MM.1S (cell line): ENCODE data around the gene FAM78B.

Experiments
- DNase-seq: peaks from one replicate; pipeline ENCODE4 v3.0.0-alpha.2; 2015
- H2AFZ ChIP-seq: fragments of 300-600 bp; sonication (generic); 2 replicates; pipeline ENCODE4 v1.6.0; 2016; ENCODE audit warnings: antibody characterized with exemption, low read length
- H3F3A ChIP-seq: fragments of 300-600 bp; sonication (generic); 2 replicates; pipeline ENCODE4 v1.6.1; 2016; ENCODE audit warnings: mild to moderate bottlenecking, antibody characterized with exemption, low read length, moderate library complexity, mixed read lengths; ENCODE audit not compliant: insufficient read depth
- H3K27ac ChIP-seq: fragments of 300-600 bp; sonication (generic); 2 replicates; pipeline ENCODE4 v1.5.1; 2016; ENCODE audit warnings: mild to moderate bottlenecking, low read length
- H3K27me3 ChIP-seq: fragments of 300-600 bp; sonication (generic); replicated peaks from 2 replicates; pipeline ENCODE4 v1.6.0; 2016; ENCODE audit warnings: low read length; ENCODE audit not compliant: insufficient read depth
- H3K36me3 ChIP-seq: fragments of 300-600 bp; sonication (generic); replicated peaks from 2 replicates; pipeline ENCODE4 v1.6.1; 2016; ENCODE audit warnings: mild to moderate bottlenecking, low read length, mixed read lengths; ENCODE audit not compliant: insufficient read depth
- H3K4me1 ChIP-seq: fragments of 300-600 bp; sonication (generic); 2 replicates; pipeline ENCODE4 v1.6.1; 2016; ENCODE audit warnings: low read length, mixed read lengths
- H3K4me2 ChIP-seq: fragments of 300-600 bp; sonication (generic); 2 replicates; pipeline ENCODE4 v1.6.0; 2016; ENCODE audit warnings: low read depth, low read length
- H3K4me3 ChIP-seq: fragments of 300-600 bp; sonication (generic); 2 replicates; pipeline ENCODE4 v1.5.1; 2016; ENCODE audit warnings: low read length, mixed read lengths
- H3K79me2 ChIP-seq: fragments of 300-600 bp; sonication (generic); 2 replicates; pipeline ENCODE4 v1.6.1; 2016; ENCODE audit warnings: mixed run types, low read length, mixed read lengths
- H3K9ac ChIP-seq: fragments of 300-600 bp; sonication (generic); 2 replicates; pipeline ENCODE4 v1.6.1; 2016; ENCODE audit warnings: low read length, mixed read lengths
- H3K9me2 ChIP-seq: fragments of 300-600 bp; sonication (generic); replicated peaks from 2 replicates; pipeline ENCODE4 v1.6.1; 2016; ENCODE audit warnings: mild to moderate bottlenecking, low read length, mixed read lengths; ENCODE audit not compliant: insufficient read depth
- H3K9me3 ChIP-seq: fragments of 300-600 bp; sonication (generic); replicated peaks from 2 replicates; pipeline ENCODE4 v1.6.1; 2016; ENCODE audit warnings: mild to moderate bottlenecking, low read length, mixed read lengths; ENCODE audit not compliant: insufficient read depth
- H4K20me1 ChIP-seq: fragments of 300-600 bp; sonication (generic); 2 replicates; pipeline ENCODE4 v1.6.1; 2016; ENCODE audit warnings: mild to moderate bottlenecking, low read length, moderate library complexity, mixed read lengths; ENCODE audit not compliant: insufficient read depth
- EZH2 ChIP-seq: fragments of 300-600 bp; sonication (generic); optimal IDR thresholded peaks from 2 replicates; pipeline ENCODE3; 2017; ENCODE audit warnings: low read depth, mild to moderate bottlenecking, antibody characterized with exemption, low read length, mixed read lengths
- EZH2phosphoT487 ChIP-seq: fragments of 300-600 bp; sonication (generic); IDR thresholded peaks from 2 replicates; pipeline ENCODE4 v1.6.1; 2018; ENCODE audit warnings: antibody characterized with exemption, low read length
- TF ChIP-seq, protein P1 (sequence below): fragments of 300-600 bp; sonication (generic); IDR thresholded peaks from 2 replicates; pipeline ENCODE4 v1.5.1; 2016; ENCODE audit warnings: antibody characterized with exemption, low read length, mixed read lengths

FAM78B gene, protein sequence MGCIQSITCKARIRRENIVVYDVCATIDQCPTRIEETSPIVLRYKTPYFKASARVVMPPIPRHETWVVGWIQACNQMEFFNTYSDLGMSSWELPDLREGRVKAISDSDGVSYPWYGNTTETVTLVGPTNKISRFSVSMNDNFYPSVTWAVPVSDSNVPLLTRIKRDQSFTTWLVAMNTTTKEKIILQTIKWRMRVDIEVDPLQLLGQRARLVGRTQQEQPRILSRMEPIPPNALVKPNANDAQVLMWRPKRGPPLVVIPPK

DNA sequence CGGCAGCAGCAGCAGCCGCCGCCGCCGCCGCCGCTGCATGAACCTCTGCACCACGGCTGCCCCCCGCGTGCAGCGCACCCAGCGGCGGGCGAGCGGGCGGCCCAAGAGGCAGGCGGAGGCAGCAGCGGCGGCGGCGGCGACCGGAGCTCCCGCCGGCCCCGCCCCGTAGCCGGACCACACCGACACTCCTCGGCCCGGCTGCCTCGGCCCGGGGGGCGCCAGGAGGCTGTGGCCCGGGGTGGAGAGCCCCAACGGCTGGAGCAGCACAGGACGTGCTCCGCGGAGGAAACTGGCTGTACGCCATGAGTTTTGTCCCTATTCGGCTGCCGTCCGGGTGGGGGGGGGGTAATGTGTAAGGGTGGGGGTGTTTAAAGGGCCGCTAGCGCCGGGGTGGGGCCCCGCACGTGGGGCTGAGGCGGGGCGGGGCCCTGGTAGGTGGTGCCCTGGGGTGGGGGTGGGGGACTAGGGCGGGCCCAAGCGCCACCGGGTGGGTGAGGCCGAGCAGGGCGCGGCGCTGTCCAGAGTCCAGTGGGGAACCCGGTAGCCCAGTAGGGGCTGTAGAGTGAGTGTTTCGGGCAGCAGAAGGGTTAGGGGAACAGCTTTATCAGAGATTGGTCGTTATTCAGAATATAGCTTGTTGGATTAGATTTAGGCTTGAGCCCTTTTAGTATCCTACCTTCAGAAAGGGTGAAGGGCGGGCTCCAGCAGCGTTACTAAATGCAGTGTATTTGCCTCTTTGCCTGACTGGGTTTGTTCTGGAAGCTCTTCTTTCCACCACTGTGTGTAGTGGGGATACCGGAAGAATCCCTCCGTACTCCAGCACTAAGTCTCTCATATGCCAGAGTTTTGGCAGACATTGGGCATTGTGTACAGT lies at the start of gene FAM78B:
Gene FAM78B (minus strand): TSS at position 304 of the 874 bp plus-strand sequence. CDS start 753 bp downstream, outside the sequence.
- peak; percentile 85 for DNase-seq
- H3K27ac ChIP-seq: no peak within 1 kb of the TSS
- H3K4me2 ChIP-seq: peak within 1 kb of the TSS; percentile 99

DNA sequence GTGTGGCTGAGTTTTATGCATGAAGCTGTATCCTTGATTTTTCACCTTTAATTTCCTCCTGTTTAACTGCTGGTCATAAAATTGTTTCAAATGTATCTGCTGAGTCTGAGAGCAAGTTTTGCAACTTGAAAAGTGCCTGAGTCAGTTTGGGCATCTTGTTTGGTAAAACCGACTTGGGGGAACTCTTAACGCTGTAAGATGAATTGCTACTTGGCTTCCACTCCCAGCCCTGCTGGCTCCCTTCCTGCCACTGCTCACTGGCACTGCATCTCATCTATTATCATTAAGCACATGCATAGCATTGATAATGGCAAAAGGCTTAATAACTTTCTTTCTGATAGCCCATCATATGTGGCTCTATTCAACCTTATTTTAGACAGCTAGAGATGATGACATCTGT lies 35.7 kb upstream of the FAM78B start:
- Histone ChIP-seq H3K27ac (no peak overlapping the region), H3K9me2 (no peaks in the 10 kb centered on the region), H3K36me3 (no peaks in the 10 kb centered on the region), H3K4me3 (no peak overlapping the region), H3K4me1 (no peaks in the 10 kb centered on the region), H3K27me3 (no peaks in the 10 kb centered on the region), H3F3A (no peaks in the 10 kb centered on the region), H3K9me3 (no peaks in the 10 kb centered on the region), H3K9ac (no peak overlapping the region), H4K20me1 (no peaks in the 10 kb centered on the region), H3K79me2 (no peaks in the 10 kb centered on the region), H3K4me2 (no peak overlapping the region), H2AFZ (no peak overlapping the region)
- TF ChIP-seq, protein P1, sequence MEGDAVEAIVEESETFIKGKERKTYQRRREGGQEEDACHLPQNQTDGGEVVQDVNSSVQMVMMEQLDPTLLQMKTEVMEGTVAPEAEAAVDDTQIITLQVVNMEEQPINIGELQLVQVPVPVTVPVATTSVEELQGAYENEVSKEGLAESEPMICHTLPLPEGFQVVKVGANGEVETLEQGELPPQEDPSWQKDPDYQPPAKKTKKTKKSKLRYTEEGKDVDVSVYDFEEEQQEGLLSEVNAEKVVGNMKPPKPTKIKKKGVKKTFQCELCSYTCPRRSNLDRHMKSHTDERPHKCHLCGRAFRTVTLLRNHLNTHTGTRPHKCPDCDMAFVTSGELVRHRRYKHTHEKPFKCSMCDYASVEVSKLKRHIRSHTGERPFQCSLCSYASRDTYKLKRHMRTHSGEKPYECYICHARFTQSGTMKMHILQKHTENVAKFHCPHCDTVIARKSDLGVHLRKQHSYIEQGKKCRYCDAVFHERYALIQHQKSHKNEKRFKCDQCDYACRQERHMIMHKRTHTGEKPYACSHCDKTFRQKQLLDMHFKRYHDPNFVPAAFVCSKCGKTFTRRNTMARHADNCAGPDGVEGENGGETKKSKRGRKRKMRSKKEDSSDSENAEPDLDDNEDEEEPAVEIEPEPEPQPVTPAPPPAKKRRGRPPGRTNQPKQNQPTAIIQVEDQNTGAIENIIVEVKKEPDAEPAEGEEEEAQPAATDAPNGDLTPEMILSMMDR: no peak
- TF ChIP-seq EZH2phosphoT487 (no peak), EZH2 (no peak)
- DNase-seq: no peak

More for the DNA sequence above, at the start of gene FAM78B:
- no peaks in the 10 kb centered on the region for H3K9me2 ChIP-seq
- H3K79me2 ChIP-seq: no peaks in the 10 kb centered on the region
- H4K20me1 ChIP-seq: no peaks in the 10 kb centered on the region
- TF ChIP-seq, protein P1: 0 out of 2 replicates have a peak, but pooled peaks have one; percentile 5
- TF ChIP-seq EZH2 (no peak), EZH2phosphoT487 (no peak)
- H2AFZ ChIP-seq: peak within 1 kb of the TSS; percentile 40
- H3K27me3 ChIP-seq: peaks cover 8% of the 10 kb centered on the region
- peaks cover 7% of the 10 kb centered on the region; the same call in 1 of the 2 replicates for H3F3A ChIP-seq
- H3K9ac ChIP-seq: no peak within 1 kb of the TSS
- H3K4me1 ChIP-seq: peaks cover 5% of the 10 kb centered on the region; the same call in 1 of the 2 replicates
- H3K9me3 ChIP-seq: no peaks in the 10 kb centered on the region
- H3K4me3 ChIP-seq: peak within 1 kb of the TSS; percentile 49
- H3K36me3 ChIP-seq: no peaks in the 10 kb centered on the region

DNA sequence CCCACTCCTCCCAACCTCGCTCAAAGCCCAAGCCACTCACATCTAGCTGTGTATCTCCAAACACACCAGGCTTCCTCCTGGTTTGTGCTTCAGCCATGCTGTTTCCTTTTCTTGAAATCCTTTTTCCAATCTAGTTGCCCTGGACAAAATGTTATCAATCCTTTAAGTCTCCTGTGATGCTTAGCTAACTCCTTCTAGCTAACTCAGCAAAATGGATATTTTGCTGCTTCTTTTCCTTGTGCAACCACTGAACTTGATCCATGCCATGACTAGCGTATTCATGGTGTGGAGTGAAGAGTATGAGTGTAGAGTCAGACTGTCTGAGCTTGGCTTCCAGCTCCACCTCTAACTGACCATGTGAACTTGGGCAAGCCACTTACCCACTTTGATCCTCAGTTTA lies 33.9 kb upstream of the FAM78B start:
- no peaks in the 10 kb centered on the region for H3K9me3 ChIP-seq
- no peak overlapping the region for H3K9ac ChIP-seq
- no peaks in the 10 kb centered on the region for H4K20me1 ChIP-seq
- H3K27ac ChIP-seq: no peak overlapping the region
- DNase-seq: no peak
- no peaks in the 10 kb centered on the region for H3F3A ChIP-seq
- no peaks in the 10 kb centered on the region for H3K36me3 ChIP-seq
- H3K27me3 ChIP-seq: no peaks in the 10 kb centered on the region
- no peak overlapping the region for H2AFZ ChIP-seq
- no peaks in the 10 kb centered on the region for H3K4me1 ChIP-seq
- H3K4me3 ChIP-seq: no peak overlapping the region
- TF ChIP-seq, protein P1: no peak
- no peak for TF ChIP-seq EZH2phosphoT487
- no peak for TF ChIP-seq EZH2
- no peak overlapping the region for H3K4me2 ChIP-seq
- H3K9me2 ChIP-seq: no peaks in the 10 kb centered on the region
- H3K79me2 ChIP-seq: no peaks in the 10 kb centered on the region
